Cerebellar cortex (tissue), 1 donor: Measurements from ENCODE around the gene PAPOLB.

Experiments
- DNase-seq: peaks from one replicate; pipeline ENCODE4 v3.0.0-alpha.2; 2015; ENCODE audit warnings: low spot score

PAPOLB gene

DNA sequence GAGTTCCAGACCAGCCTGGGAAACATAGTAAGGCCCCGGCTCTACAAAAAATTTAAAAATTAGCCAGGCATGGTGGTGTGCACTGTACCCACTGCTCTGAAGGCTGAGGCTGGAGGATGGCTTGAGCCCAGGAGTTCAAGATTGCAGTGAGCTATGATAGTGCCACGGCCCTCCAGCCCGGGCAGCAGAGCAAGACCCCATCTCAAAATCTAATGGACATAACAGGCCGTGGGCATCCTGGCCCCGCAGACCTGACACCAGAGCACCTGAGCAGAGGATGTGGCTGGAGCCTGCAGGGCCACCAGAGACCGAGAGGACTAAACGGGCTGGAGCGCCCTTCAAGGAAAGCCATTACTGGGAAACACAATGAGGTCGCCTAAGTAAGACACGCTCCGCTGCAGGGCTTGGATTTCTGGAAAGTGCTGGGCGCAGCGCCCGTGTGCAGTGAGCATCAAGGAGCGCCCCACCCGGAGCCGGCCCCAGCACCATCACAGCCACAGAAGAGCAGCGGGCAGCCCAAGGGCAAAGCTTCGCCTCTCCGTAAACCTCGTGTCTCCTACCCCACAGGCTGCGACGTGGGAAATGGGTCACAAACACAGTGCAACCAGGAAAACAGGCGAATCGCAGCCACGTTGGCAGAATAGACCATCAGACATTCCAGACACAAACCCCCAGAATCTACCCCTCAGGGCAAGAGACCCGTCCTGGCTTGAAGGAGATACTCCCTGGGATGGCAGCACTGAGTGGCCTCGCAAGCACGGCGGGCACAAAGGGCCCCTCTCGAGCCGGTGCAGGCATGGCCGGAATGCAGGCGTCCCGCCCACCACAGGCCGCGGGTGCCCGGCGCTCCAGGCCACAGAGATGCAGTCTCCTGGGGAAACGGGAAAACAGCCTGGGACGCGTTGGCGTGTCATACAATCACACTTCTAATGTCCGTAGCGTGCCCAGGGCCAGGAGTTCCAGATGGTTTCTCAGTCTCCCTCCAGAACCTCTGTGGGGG lies 16.8 kb upstream of the PAPOLB start:
- DNase-seq, result peak; percentile 30

DNA sequence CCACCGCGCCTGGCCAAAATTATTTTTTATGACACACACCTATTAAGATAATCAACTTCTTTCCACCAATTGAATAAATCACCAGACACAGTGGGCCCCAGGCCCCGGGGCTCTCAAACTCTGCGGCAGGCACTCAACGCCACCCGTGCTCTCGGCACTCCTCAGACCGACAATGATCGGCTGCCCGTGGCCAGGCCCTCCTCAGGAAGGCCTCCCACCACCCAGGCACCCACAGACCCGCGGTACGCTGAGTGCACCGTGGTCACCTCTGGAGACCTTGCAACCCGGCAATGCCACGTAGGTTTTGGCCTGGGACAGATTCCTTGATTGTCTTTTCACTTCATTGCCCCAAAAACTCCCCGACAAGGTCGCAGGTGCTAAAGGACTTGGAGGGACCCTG lies 14.8 kb upstream of the PAPOLB start:
- DNase-seq, result no peak

GRCh38 chr7:4875391-4875790 lies 13.6 kb upstream of the PAPOLB start:
- DNase-seq, result no peak

- DNase-seq, result no peak
These were observed 11.5 kb upstream of the PAPOLB start for GRCh38 chr7:4873071-4873944.

DNA sequence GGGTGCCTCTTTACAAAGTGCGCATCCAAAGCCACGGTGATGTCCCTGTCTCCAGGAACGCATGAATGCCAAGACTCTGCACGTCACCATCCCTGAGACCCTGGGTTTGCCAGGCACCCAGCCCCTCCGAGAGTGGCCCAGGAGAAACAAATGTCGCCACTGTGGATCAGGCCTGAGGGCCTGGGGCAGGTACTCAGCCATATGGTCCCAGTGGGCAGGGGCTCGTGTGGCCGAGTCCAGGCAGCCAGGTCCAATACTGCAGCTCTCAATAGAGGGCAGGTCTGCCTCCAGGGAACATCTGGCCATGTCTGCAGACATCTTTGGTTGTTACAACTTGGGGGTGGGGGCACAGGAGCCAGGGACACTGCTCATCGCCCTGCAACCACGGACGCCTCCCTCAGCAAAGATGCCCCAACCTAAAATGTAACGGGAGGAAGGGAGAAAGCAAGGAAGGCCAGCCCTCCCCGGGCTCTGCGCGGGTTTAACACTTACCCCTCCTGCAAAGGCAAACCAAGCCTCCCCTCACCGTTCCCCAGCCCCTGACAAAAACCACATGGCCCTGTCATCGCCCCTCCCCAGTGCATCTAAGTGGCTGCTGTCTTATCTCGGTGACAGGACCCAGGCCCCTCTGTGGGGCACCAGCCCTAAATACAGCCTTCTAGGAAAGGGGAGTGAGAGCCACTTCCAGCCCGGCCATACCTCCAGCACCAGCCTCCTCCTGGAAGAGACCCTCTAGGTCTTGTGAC lies 10.3 kb upstream of the PAPOLB start:
- DNase-seq, result no peak

GRCh38 chr7:4871056-4871680 lies 9.3 kb upstream of the PAPOLB start:
- no peak for DNase-seq

DNA sequence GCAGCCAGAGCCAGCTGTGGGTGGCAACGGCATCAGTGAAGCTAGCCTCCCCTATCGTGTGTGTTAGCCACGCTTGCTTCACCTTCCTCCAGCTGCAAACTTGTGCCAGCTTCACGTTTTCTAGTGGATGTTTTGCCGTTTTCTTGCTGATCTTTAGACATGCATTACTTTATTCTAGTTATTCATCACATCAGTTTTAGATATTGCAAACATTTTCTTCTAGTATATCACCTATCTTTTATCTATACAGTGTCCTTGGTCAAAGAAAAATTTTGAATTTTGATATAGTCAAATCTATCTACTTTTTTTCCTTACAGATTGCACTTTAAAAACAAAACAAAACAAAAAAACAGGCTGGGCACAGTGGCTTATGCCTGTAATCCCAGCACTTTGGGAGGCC lies 6.7 kb upstream of the PAPOLB start:
- no peak for DNase-seq

DNA sequence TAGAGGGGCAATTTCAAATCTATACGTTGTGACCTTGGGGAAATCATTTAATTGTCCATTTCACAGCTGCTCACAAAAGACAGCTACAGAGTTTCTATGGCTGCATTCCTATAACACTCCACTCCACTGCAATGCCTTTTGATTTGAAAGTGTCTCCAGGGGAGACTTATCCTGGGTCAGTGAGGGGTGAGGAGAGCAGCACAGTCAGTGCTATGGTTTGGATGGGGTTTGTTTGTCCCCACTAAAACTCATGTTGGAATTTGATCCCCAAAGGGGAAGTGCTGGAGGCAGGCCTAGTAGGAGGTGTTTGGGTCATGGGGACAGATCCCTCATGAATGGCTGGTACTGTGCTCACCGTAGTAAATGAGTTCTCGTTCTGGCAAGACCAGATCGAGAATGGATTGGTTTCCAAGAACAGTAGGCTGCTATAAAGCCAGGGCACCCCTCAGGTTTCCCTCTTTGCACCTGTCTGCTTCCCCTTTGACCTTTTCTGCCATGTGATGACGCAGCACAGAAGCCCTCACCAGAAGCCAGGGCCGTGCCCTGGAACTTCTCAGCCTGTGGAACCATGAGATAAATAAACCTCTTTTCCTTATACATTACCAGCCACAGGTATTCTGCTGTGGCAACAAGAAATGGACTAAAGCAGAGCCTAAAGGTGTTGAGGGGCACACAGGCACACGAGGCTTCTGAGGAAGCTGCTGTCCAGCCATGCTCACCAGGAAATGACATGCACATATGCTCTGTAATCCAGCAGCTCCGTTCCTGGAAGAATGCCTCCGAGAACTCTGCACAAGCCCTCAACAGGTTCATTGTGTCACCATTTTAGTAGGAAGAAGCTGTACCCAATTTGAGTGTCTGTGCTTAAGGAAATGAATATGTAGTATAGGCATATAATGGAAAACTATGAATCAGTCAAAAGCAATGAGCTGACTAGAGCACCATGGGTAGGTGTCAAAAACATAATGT lies 5.0 kb upstream of the PAPOLB start:
- no peak for DNase-seq

DNA sequence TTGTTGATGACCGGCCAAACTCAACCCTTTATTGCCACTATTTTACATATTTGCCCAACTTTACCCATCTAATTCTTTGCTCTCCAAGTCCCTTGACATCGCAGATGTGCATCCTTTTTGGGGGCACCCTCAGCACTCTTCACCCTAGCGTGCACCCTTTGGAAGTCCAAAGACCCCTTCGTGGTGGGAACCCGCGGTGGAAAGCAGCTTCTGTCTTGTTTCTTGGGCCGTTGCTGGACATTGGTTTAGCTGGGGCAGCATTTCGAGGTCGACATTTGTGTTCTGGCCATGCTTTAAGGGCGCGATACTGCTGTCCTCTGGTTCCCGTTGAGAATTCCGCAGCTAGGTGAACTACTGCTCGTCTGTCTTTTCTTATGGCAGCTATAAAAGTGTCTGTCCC lies 326 bp upstream of the PAPOLB start:
- no peak for DNase-seq

DNA sequence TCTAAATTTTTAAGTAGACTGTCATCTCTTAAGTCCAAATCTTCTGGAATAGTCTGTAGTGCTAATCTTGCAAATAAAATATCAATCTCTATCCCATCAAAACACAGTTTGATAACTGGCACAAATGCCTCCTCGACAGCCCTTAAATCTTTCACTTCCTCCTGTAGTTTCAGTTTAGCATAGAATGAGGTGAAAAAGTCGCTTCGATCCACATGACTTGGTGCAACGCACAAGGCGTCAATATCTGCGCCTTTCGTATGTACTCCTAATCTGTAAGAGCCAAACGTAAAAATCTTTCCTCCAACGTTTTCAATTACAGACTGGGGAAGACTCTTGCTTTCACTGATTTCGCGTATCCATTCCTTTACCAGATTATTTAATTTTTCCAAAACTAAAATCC lies 603 bp downstream of the PAPOLB start:
- DNase-seq, result no peak

- DNase-seq, result no peak
These were observed 4.6 kb downstream of the PAPOLB start for GRCh38 chr7:4857189-4857588.

- no peak for DNase-seq
These were observed 5.3 kb downstream of the PAPOLB start for GRCh38 chr7:4856336-4857057.

GRCh38 chr7:4854916-4855315 lies 6.9 kb downstream of the PAPOLB start:
- DNase-seq, result no peak

DNA sequence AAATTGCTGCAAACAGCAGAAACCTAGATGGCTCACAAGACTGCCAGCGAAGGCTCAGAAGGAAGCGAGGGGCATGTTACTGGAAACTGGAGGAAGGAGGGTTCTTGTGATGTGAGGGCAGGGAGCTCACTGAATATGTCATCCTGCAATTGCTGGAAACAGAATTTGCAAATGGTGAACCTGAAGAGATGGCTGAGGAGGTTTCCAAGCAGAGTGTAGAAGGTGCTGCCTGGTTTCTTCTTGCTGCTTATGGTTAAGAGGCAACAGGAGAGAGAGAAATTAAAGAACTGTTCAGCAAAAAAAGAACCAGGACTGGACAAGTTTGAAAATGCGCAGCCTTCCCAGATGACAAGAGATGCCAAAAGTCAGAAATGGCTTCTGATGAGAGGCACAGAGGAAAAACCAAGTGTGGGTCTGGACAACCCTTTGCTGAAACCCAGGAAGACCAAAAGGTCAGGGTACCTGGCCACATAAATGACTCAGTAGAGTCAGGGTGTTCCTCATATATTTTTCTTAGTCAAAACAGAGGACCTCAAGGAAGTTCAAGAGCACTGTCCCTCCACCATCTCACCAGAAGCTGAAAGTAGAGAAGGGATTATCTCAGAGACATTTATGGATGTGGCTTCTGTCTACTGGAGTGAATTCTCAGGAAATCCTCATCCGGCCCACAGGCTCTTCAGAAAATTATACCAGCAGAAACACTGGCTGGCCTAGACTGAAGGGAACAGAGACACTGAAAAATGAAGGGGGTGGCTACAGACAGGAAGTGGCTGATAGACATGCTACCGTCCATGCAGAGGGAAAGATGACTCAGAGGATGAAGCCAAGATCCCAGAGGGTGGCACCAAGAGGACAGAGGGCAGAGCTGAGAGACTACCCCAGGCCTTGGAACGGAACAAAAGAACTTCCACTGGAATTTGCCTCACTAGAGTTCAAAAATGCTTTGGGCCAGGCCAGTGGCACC lies 10.1 kb downstream of the PAPOLB start:
- no peak for DNase-seq

- DNase-seq, result no peak
These were observed 11.5 kb downstream of the PAPOLB start for GRCh38 chr7:4850262-4850795.

DNA sequence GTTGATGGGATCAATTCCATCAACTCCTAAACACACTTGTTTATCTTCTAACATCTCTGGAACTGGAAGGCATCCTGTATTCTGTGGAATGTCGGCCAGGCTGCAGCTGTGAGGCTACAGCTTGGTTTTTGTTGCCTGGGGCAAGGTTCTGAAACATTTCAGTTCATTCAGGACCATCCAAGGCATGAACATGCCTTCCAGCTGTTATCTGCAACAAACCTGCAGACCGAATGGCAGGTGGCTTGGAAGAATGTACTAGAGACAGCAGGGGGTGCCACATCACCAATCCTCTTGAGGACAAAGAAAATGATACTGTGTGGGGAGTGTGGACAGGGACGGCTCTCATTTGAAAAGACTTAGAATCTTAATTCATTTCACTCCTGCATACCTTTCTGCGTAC lies 12.4 kb downstream of the PAPOLB start:
- peak; percentile 17 for DNase-seq

GRCh38 chr7:4845740-4846142 lies 16.1 kb downstream of the PAPOLB start:
- DNase-seq, result peak; percentile 38

- no peak for DNase-seq
These were observed 19.3 kb downstream of the PAPOLB start for GRCh38 chr7:4842319-4843064.
